ENCODE measurements around the gene ZNF610.

ZNF610 gene

DNA sequence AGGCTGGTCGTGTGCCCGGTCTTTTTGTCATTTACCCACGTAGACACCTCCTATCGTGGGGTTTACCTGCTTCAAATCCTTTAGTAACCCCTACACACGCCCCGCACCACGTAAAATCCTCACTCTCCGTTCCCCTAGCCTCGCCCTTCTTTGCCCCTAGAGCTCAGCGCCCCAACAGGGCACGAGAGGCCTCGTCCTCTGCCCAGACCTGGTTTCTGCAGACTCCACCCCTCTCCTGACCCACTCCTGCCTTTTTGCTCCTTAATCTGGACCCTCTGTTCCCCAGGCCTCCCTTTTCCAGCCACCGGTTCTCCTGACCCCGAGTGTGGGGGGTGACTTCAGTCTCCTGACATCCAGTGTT is 62.0 kb downstream of the ZNF610 start:
- TF ChIP-seq, protein P1, sequence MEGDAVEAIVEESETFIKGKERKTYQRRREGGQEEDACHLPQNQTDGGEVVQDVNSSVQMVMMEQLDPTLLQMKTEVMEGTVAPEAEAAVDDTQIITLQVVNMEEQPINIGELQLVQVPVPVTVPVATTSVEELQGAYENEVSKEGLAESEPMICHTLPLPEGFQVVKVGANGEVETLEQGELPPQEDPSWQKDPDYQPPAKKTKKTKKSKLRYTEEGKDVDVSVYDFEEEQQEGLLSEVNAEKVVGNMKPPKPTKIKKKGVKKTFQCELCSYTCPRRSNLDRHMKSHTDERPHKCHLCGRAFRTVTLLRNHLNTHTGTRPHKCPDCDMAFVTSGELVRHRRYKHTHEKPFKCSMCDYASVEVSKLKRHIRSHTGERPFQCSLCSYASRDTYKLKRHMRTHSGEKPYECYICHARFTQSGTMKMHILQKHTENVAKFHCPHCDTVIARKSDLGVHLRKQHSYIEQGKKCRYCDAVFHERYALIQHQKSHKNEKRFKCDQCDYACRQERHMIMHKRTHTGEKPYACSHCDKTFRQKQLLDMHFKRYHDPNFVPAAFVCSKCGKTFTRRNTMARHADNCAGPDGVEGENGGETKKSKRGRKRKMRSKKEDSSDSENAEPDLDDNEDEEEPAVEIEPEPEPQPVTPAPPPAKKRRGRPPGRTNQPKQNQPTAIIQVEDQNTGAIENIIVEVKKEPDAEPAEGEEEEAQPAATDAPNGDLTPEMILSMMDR (IDR thresholded peaks at IDR 0.05; ENCODE audit: borderline replicate concordance, extremely low read depth, low read length, poor library complexity, severe bottlenecking), result peak; percentile 41
- no peak for TF ChIP-seq EZH2 (IDR thresholded peaks at IDR 0.05; ENCODE audit: borderline replicate concordance, low read depth, low read length, severe bottlenecking)
- Histone ChIP-seq H3K27ac (ENCODE audit: low read length) (peak overlapping the region; percentile 96), H3K79me2 (ENCODE audit: insufficient read depth, low read length) (peaks cover 61% of the 10 kb centered on the region), H3K4me2 (ENCODE audit: insufficient read depth, low read length) (peak overlapping the region; percentile 94), H2AFZ (ENCODE audit: low read depth, low read length) (peak overlapping the region; percentile 94), H3K36me3 (ENCODE audit: insufficient read depth, low read length) (peaks cover 64% of the 10 kb centered on the region), H3K27me3 (ENCODE audit: insufficient read depth, low read length, poor library complexity) (no peaks in the 10 kb centered on the region), H3K4me3 (ENCODE audit: low read depth in 1 of 2, low read length in 2 of 2) (peak overlapping the region; percentile 93 to 98), H4K20me1 (ENCODE audit: insufficient read depth, low read length) (no peaks in the 10 kb centered on the region), H3K9me3 (ENCODE audit: insufficient read depth, low read length, severe bottlenecking) (no peaks in the 10 kb centered on the region), H3K9ac (ENCODE audit: low read depth, low read length) (peak overlapping the region; percentile 92), H3K4me1 (ENCODE audit: insufficient read depth, low read length) (peaks cover 39% of the 10 kb centered on the region)
- peak; percentile 62 for ATAC-seq (ENCODE audit: insufficient read depth, low read depth)
- DNase-seq, result peak; percentile 49

DNA sequence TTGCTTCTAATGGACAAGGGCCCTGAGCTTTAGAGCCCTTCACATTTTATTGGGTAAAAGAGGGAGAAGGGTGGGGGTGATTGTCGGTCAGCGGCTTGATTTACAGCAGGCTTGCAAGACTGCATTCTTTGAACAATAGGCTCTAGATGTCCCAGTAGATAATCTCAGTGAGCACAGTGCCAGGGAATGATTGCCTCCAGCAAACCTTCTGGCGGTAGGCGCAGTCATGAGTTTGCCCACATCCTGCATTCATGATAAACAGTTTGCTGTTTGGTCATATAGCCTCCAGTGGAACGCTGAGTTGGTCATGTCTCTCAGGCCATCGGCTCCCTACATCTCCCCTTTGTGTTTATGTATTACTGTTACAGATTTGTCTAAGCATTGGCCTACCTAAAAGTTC is 74.2 kb downstream of the ZNF610 start:
- Histone ChIP-seq H2AFZ (ENCODE audit: low read depth, low read length) (no peak overlapping the region), H3K27ac (ENCODE audit: low read length) (no peak overlapping the region), H3K9me3 (ENCODE audit: insufficient read depth, low read length, severe bottlenecking) (peaks cover 38% of the 10 kb centered on the region)

DNA sequence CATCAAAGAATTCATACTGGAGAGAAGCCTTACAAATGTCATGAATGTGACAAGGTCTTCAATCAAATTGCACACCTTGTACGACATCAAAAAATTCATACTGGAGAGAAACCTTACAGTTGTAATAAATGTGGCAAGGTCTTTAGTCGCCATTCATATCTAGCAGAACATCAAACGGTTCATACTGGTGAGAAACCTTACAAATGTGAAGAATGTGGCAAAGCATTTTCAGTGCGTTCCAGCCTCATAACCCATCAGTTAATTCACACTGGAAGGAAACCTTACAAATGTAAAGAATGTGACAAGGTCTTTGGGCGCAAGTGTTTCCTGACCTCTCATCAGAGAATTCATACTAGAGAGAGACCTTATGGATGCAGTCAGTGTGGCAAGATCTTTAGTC is 79.7 kb downstream of the ZNF610 start:
- Histone ChIP-seq H3K4me3 (ENCODE audit: low read depth in 1 of 2, low read length in 2 of 2) (no peak overlapping the region), H3K27ac (ENCODE audit: low read length) (no peak overlapping the region), H2AFZ (ENCODE audit: low read depth, low read length) (no peak overlapping the region), H3K4me2 (ENCODE audit: insufficient read depth, low read length) (no peak overlapping the region), H3K79me2 (ENCODE audit: insufficient read depth, low read length) (no peaks in the 10 kb centered on the region), H3K9ac (ENCODE audit: low read depth, low read length) (no peak overlapping the region), H3K27me3 (ENCODE audit: insufficient read depth, low read length, poor library complexity) (no peaks in the 10 kb centered on the region), H4K20me1 (ENCODE audit: insufficient read depth, low read length) (no peaks in the 10 kb centered on the region), H3K4me1 (ENCODE audit: insufficient read depth, low read length) (no peaks in the 10 kb centered on the region), H3K36me3 (ENCODE audit: insufficient read depth, low read length) (peaks cover 42% of the 10 kb centered on the region), H3K9me3 (ENCODE audit: insufficient read depth, low read length, severe bottlenecking) (peaks cover 44% of the 10 kb centered on the region)
- TF ChIP-seq EZH2 (IDR thresholded peaks at IDR 0.05; ENCODE audit: borderline replicate concordance, low read depth, low read length, severe bottlenecking), result no peak
- TF ChIP-seq, protein P1 (IDR thresholded peaks at IDR 0.05; ENCODE audit: borderline replicate concordance, extremely low read depth, low read length, poor library complexity, severe bottlenecking), result no peak
- no peak for DNase-seq
- ATAC-seq (ENCODE audit: insufficient read depth, low read depth), result no peak

More for the DNA sequence above, 74.2 kb downstream of the ZNF610 start:
- Histone ChIP-seq H4K20me1 (ENCODE audit: insufficient read depth, low read length) (no peaks in the 10 kb centered on the region), H3K9ac (ENCODE audit: low read depth, low read length) (no peak overlapping the region), H3K4me2 (ENCODE audit: insufficient read depth, low read length) (no peak overlapping the region), H3K4me3 (ENCODE audit: low read depth in 1 of 2, low read length in 2 of 2) (no peak overlapping the region), H3K36me3 (ENCODE audit: insufficient read depth, low read length) (peaks cover 96% of the 10 kb centered on the region), H3K79me2 (ENCODE audit: insufficient read depth, low read length) (no peaks in the 10 kb centered on the region), H3K4me1 (ENCODE audit: insufficient read depth, low read length) (no peaks in the 10 kb centered on the region), H3K27me3 (ENCODE audit: insufficient read depth, low read length, poor library complexity) (no peaks in the 10 kb centered on the region)
- no peak for DNase-seq
- TF ChIP-seq EZH2 (IDR thresholded peaks at IDR 0.05; ENCODE audit: borderline replicate concordance, low read depth, low read length, severe bottlenecking), result no peak
- TF ChIP-seq, protein P1 (IDR thresholded peaks at IDR 0.05; ENCODE audit: borderline replicate concordance, extremely low read depth, low read length, poor library complexity, severe bottlenecking), result no peak
- ATAC-seq (ENCODE audit: insufficient read depth, low read depth), result no peak

Data from DND-41 (cell line).